Activated naive CD4-positive, alpha-beta T cell treated with anti-CD3 and anti-CD28 coated beads, Interleukin-2, amount 10 ng/mL, durations not matched to agents 7 days and 5 days (primary cell): ENCODE data around the gene CELSR2.
"Not testable (repeated sequence)": the region's sequence is repeated elsewhere in the genome, so short reads cannot be mapped to it uniquely, and the experiment has no call there.

Source experiments
- CTCF ChIA-PET: fragments of 350-600 bp; sonication (Branson Sonifier 250); formaldehyde crosslinking; loops from one replicate; lab custom pipeline; 2021; ENCODE audit warnings: antibody characterized with exemption; lab: Charles Lee
- DNase-seq: peaks from one replicate; pipeline ENCODE4 v3.0.0-alpha.2; 2020
- H3K27ac Mint-ChIP-seq: one replicate; pipeline ENCODE4 v1.8.0; 2021; ENCODE audit warnings: mild to moderate bottlenecking, moderate library complexity, mixed read lengths
- H3K27me3 Mint-ChIP-seq: one replicate; pipeline ENCODE4 v1.8.0; 2021; ENCODE audit warnings: mild to moderate bottlenecking, mixed read lengths
- H3K36me3 Mint-ChIP-seq: one replicate; pipeline ENCODE4 v1.8.0; 2021; ENCODE audit warnings: mixed read lengths
- H3K4me1 Mint-ChIP-seq: one replicate; pipeline ENCODE4 v1.8.0; 2021; ENCODE audit warnings: mixed read lengths
- H3K4me3 Mint-ChIP-seq: one replicate; pipeline ENCODE4 v1.8.0; 2021; ENCODE audit warnings: mild to moderate bottlenecking, moderate library complexity, mixed read lengths
- H3K9me3 Mint-ChIP-seq: one replicate; pipeline ENCODE4 v1.8.0; 2021; ENCODE audit warnings: mixed read lengths

Gene CELSR2

GRCh38 chr1:109275706-109276345 lies 26.5 kb downstream of the CELSR2 start:
- H3K27ac Mint-ChIP-seq, result no peak overlapping the region
- DNase-seq, result no peak
- peaks cover 27% of the 10 kb centered on the region for H3K4me1 Mint-ChIP-seq
- H3K9me3 Mint-ChIP-seq, result no peaks in the 10 kb centered on the region
- peaks cover 4% of the 10 kb centered on the region for H3K27me3 Mint-ChIP-seq
- H3K36me3 Mint-ChIP-seq, result peaks cover 3% of the 10 kb centered on the region
- CTCF ChIA-PET, result interaction anchor here (1.1 to 5.7 kb wide), 5 partner anchors 9 to 255 kb away, joined by 4 to 115 read pairs (median 26); partner anchors contain the start of gene SORT1
- no peak overlapping the region for H3K4me3 Mint-ChIP-seq

DNA sequence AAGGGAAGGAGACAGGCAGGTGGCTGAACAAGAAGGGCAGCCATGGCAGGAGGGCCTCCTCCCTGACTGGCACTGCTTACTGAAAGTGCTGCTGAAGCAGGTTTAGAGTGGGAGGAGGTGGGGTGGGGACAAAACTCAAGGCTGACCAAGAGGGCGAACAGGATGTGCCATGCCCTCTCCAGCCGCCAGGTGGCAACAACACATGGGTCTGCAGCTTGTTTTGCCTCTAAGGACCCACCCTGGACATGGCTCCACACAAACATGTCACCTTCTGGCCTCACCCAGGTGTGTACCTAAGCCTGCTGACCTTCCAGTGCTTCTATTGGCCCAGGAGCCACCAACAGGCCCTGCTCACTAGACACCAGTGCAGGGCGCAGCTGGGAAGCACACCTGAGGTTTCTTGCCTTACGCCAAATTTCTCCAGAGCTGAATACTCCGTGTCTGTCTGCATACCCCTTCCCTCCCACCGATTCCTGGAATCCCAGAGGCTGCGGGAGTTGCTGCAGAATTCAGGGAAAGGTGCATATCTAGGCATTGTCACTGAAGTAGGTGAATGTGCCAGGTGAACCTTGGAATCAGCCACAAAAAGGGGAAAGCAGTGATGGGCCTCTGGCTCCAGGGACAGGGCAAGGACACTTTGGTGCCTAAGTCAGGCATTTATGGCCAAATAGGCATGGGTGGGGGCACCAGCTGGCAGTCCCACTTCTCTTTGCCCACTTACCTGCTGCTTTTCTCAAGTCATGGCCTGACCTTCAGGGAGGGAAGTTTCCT lies 28.3 kb downstream of the CELSR2 start:
- peak; percentile 76 for DNase-seq
- Mint-ChIP-seq H3K4me3 (no peak overlapping the region), H3K4me1 (peaks cover 40% of the 10 kb centered on the region), H3K27ac (peak overlapping the region; percentile 24), H3K36me3 (peaks cover 8% of the 10 kb centered on the region), H3K9me3 (no peaks in the 10 kb centered on the region), H3K27me3 (peaks cover 4% of the 10 kb centered on the region)
- CTCF ChIA-PET, result interaction anchor here (0.8 to 5.7 kb wide), 18 partner anchors 8 to 257 kb away, joined by 3 to 115 read pairs (median 4); partner anchors contain the start of gene SORT1

DNA sequence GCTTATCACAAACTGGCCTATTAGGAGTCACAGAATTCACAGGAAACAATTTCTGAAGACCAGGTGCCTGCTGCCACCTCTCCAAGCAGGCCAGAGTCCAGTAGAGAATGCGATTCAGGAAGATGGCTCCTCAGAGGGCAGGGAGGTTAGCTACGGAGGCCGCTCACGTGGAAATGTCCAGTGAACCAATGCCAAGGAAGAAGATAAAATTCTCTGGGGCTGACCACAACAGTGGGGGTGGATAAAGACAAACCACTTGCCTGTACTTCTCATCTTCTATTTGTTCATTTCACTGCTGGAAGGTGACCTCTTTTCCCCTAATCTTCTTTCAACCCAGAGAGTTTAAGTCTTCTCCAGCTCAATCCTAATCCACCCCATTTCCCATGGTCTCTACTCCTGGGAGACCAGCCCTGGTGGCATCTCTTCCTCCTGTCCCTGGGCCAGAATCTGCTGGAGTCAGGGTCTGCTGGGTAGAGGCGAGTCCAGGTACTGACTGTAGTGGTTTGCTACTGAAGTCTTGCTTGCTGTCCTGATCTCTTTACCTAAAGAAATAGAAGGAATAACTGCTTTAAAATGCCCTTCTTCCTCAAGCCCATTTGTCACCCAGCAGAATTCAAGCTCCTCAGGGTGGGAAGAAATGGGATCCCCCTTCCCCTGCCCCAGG lies 30.4 kb downstream of the CELSR2 start:
- CTCF ChIA-PET, result interaction anchor here (4.8 to 5.7 kb wide), 3 partner anchors 15 to 252 kb away, joined by 26 to 115 read pairs (median 56); partner anchors contain the start of gene SORT1
- DNase-seq, result no peak
- Mint-ChIP-seq H3K9me3 (no peaks in the 10 kb centered on the region), H3K27ac (no peak overlapping the region), H3K4me3 (no peak overlapping the region), H3K4me1 (peaks cover 47% of the 10 kb centered on the region), H3K36me3 (peaks cover 11% of the 10 kb centered on the region), H3K27me3 (no peaks in the 10 kb centered on the region)

- H3K27ac Mint-ChIP-seq, result no peak overlapping the region
- CTCF ChIA-PET, result interaction anchor here (3.3 kb wide), 1 partner anchor 117 kb away, joined by 41 read pairs; the partner anchor contains the start of gene SORT1
- no peak for DNase-seq
- no peak overlapping the region for H3K4me3 Mint-ChIP-seq
- peaks cover 11% of the 10 kb centered on the region for H3K36me3 Mint-ChIP-seq
- no peaks in the 10 kb centered on the region for H3K9me3 Mint-ChIP-seq
- H3K4me1 Mint-ChIP-seq, result peaks cover 43% of the 10 kb centered on the region
- H3K27me3 Mint-ChIP-seq, result no peaks in the 10 kb centered on the region
Measured at GRCh38 chr1:109280862-109281261, 31.5 kb downstream of the CELSR2 start.

DNA sequence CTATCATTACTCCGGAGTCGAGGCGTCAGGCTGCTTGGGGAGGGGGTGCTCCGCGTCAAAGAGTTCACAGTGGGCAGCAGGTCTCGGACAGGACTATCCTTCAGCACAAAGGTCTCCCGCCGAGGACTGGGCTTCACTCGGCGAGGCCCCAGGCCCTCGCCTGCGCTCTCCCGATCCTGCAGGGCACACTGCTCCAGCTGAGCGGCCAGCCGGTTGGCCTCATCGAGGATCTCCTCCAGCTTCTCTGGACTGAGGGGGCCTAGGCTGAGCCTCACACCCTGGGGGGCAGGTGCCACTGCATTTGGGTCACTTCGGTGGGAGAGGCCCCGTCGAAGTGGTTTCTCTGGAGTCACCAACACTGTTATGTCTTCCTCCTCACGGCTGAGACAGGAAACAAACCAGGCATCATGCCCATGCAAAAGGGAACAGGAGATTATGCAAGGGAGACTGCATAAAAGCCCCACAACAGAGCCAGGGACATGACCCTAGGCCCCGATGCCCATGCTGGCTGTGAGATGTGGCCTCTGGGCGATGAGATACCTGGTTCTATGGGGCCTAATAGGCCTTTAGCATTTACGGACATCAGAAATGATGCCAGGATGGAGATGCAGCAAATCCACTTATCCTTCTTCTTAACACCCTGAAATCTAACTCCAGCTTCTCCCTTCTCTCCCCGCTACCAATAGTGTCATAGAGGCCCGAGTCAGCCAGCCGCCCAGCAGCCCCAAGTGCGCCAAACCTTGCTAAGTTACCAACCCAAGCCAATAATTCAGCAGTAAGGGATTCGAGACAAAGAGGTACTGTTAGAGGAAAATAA lies 32.5 kb downstream of the CELSR2 start:
- peaks cover 11% of the 10 kb centered on the region for H3K36me3 Mint-ChIP-seq
- H3K4me3 Mint-ChIP-seq, result peak overlapping the region; percentile 98
- H3K4me1 Mint-ChIP-seq, result peaks cover 43% of the 10 kb centered on the region
- CTCF ChIA-PET, result interaction anchor here (0.9 to 3.3 kb wide), 5 partner anchors 22 to 251 kb away, joined by 3 to 41 read pairs (median 3); partner anchors contain the start of gene SORT1
- H3K9me3 Mint-ChIP-seq, result no peaks in the 10 kb centered on the region
- H3K27me3 Mint-ChIP-seq, result peaks cover 5% of the 10 kb centered on the region
- H3K27ac Mint-ChIP-seq, result no peak overlapping the region
- DNase-seq, result no peak

DNA sequence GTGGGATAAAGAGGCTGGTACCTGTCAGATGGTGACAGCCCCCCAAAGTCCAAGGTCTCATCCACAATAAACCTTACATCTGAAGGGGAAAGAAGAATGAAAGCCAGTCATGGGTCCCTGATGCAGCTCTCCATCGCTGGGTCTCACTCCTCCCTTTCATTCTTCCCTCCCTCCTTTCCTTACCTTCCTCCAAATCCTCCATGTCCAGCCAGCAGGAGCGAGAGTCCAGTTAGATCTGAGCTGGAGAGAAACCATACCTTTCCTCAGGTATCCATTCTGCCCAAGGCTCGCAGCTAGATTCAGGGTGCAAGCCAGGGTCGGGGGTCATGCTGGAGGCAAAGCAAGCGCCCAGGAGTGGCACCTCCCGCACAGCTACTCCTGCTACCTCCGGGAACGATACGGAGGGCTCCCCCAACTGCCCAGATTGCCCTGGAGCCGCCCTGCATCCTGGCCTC lies 33.2 kb downstream of the CELSR2 start:
- peak overlapping the region; percentile 90 for H3K27ac Mint-ChIP-seq

DNA sequence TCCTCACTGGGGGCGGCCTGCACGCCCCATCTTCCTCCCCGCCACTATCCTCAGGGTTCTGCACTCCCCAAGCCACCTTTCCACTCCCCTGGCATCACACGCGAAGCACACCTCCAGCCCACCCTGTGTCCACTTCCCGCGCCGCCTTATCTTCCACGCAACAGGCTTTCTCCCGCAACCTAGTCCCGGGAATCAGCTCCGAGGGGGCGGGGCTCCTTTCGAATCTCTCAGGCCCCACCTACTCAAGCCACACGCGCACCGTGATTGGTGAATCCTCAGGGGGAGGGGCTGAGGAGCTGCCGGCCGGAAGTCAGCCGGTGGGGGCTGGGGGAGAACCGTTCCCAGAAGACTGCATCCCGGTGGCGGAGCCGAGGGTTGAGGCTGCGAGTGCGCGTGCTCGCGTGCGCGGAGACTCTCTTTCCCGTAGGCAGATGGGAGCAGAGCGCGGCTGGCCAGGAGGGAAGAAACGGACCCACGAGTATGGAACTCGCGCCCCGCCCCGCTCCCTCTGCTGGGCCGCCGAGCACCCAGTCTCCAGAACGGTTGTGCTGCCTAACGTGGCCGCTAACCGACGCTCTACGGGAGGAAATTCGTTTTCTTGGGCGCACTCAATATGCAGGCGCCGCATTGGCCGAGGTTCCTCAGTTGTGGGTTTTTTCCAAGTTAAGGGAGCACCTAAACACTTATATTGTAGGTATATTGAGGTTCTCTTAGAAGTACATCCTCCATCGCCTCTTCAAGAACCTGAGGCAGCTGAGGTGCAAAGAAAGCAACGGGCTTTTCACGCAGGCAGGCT lies 33.8 kb downstream of the CELSR2 start, which contains the start of gene PSRC1:
PSRC1 (minus strand) TSS at position 194 of the 796 bp plus-strand sequence.
- peak within 1 kb of the TSS; percentile 98 for H3K4me3 Mint-ChIP-seq
- peak within 1 kb of the TSS; percentile 90 for H3K27ac Mint-ChIP-seq

More for the DNA sequence above, 33.2 kb downstream of the CELSR2 start:
- H3K27me3 Mint-ChIP-seq, result peaks cover 10% of the 10 kb centered on the region
- peaks cover 38% of the 10 kb centered on the region for H3K4me1 Mint-ChIP-seq
- H3K4me3 Mint-ChIP-seq, result peak overlapping the region; percentile 98
- no peaks in the 10 kb centered on the region for H3K9me3 Mint-ChIP-seq
- no peak for DNase-seq
- CTCF ChIA-PET, result interaction anchor here (0.9 to 3.3 kb wide), 11 partner anchors 10 to 250 kb away, joined by 3 to 41 read pairs (median 4); partner anchors contain the start of gene SORT1
- peaks cover 9% of the 10 kb centered on the region for H3K36me3 Mint-ChIP-seq

GRCh38 chr1:109283748-109284600 lies 34.6 kb downstream of the CELSR2 start:
- Mint-ChIP-seq H3K4me3 (peak overlapping the region; percentile 98), H3K27me3 (peaks cover 17% of the 10 kb centered on the region), H3K27ac (peak overlapping the region; percentile 90), H3K9me3 (no peaks in the 10 kb centered on the region), H3K36me3 (peaks cover 9% of the 10 kb centered on the region), H3K4me1 (peaks cover 38% of the 10 kb centered on the region)
- CTCF ChIA-PET, result interaction anchor here (1.1 to 3.3 kb wide), 4 partner anchors 24 to 114 kb away, joined by 3 to 41 read pairs (median 4); partner anchors contain the start of gene SORT1
- DNase-seq, result no peak

More for the DNA sequence above, 33.8 kb downstream of the CELSR2 start, which contains the start of gene PSRC1:
- Mint-ChIP-seq H3K27me3 (peaks cover 13% of the 10 kb centered on the region), H3K9me3 (no peaks in the 10 kb centered on the region), H3K4me1 (peaks cover 38% of the 10 kb centered on the region), H3K36me3 (peaks cover 9% of the 10 kb centered on the region)
- DNase-seq, result peak; percentile 95
- CTCF ChIA-PET, result interaction anchor here (0.9 to 3.3 kb wide), 11 partner anchors 10 to 249 kb away, joined by 3 to 41 read pairs (median 4); partner anchors contain the start of gene SORT1

DNA sequence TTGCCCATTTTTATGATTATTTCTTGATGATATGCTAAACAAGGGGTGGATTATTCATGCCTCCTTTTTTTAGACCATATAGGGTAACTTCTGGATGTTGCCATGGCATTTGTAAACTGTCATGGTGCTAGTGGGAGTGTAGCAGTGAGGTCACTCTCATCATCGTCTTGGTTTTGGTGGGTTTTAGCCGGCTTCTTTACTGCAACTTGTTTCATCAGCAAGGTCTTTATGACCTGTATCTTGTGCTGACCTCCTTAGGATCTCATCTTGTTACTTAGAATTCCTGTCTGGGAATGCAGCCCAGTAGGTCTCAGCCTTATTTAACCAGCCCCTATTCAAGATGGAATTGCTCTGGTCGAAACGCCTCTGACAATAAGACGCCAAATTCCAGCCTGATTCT lies 37.4 kb downstream of the CELSR2 start:
- H3K36me3 Mint-ChIP-seq, DNase-seq, H3K9me3 Mint-ChIP-seq, H3K27ac Mint-ChIP-seq, H3K4me3 Mint-ChIP-seq, CTCF ChIA-PET: not testable (repeated sequence)
- H3K27me3 Mint-ChIP-seq, result peaks cover 22% of the 10 kb centered on the region
- H3K4me1 Mint-ChIP-seq, result peaks cover 25% of the 10 kb centered on the region

GRCh38 chr1:109290137-109290536 lies 40.8 kb downstream of the CELSR2 start:
- Mint-ChIP-seq H3K27ac (no peak overlapping the region), H3K36me3 (no peaks in the 10 kb centered on the region), H3K4me3 (no peak overlapping the region), H3K9me3 (no peaks in the 10 kb centered on the region), H3K27me3 (peaks cover 50% of the 10 kb centered on the region), H3K4me1 (peaks cover 1% of the 10 kb centered on the region)
- CTCF ChIA-PET, result interaction anchor here (0.8 kb wide), 1 partner anchor 243 kb away, joined by 3 read pairs; no protein-coding TSS in a partner anchor
- DNase-seq, result no peak

DNA sequence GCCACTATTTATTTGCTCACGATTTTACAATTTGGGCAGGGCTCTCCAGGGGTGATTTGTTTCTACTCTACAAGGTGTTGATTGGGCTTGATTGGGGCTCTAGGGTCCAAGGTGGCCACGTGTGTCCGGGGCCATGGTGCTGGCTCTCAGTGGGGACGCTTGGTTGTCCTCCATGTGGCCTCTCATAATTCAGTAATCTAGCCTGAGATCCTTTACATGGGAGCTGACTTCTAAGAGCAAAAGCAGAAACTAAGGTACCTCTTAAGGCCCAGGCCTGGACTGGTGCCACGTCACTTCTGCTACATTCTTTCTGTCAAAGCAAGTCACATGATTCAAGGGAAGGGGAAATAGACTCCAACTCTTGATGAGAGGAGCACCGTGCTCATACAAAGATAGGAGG lies 41.7 kb downstream of the CELSR2 start:
- no peaks in the 10 kb centered on the region for H3K36me3 Mint-ChIP-seq
- H3K4me1 Mint-ChIP-seq, result no peaks in the 10 kb centered on the region
- H3K27ac Mint-ChIP-seq, result no peak overlapping the region
- no peak for DNase-seq
- peaks cover 58% of the 10 kb centered on the region for H3K27me3 Mint-ChIP-seq
- no peaks in the 10 kb centered on the region for H3K9me3 Mint-ChIP-seq
- CTCF ChIA-PET, result interaction anchor here (0.8 kb wide), 1 partner anchor 242 kb away, joined by 3 read pairs; no protein-coding TSS in a partner anchor
- H3K4me3 Mint-ChIP-seq, result no peak overlapping the region
